Skin of body (tissue), 2 donors: Measurements from ENCODE around the gene MDM2. TPM values are rescaled to one million over a fixed set of nuclear protein-coding genes. Genes with fewer than 3 reads are reported as not detected.

ENCODE experiments used
- DNase-seq: peaks from one replicate; lab custom pipeline; 2025; lab: John Stamatoyannopoulos, UW
- total RNA-seq: library from RNA; depleted of rRNA; stranded (reverse); fragments of >200 nt; gene quantifications from one replicate; pipeline ENCODE4 v1.2.3, GENCODE V29; 2014

MDM2 gene
- total RNA-seq = 65.4 TPM

- peak; percentile 88 for DNase-seq
Measured at GRCh38 chr12:68807576-68808387, at the start of gene MDM2. Gene MDM2, plus strand, starts transcription at chr12:68808177. Its CDS starts 301 bp downstream, at chr12:68808478.

DNA sequence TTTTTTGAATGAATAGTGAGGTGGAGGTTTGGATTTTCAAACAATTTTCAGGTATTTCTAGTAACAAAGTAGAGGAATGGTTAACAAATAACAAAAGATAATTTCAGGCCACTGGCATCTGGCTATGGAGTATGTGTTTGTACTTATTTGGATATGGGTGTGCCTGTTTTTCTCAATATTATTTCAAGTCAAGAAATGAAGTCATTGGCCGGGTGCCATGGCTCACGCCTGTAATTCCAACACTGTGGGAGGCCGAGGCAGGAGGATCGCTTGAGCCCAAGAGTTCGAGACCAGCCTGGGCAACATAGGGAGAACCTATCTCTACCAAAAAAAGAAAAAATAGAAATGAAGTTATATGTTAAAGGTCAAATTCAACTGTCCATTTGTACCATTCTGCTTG lies 48.1 kb upstream of the MDM2 start:
- DNase-seq = no peak

GRCh38 chr12:68760806-68761441 lies 47.1 kb upstream of the MDM2 start:
- no peak for DNase-seq

DNA sequence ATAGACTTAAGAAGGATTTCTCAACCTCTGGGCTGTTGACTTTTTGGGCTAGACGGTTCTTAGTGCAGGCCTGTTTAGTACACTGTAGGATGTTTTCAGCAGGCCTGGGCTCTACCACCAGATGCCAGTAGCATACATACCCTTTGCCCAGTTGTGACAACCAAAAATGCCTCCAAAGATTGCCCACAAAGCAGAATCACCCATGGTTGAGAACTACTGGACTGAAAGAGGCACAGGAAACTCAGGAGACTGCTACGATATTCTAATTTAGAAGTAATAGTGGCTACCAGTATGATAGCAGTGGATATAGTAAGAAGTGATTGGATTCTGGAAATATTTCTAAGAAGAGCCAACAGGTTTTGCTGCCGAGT lies 46.5 kb upstream of the MDM2 start:
- DNase-seq = no peak

DNA sequence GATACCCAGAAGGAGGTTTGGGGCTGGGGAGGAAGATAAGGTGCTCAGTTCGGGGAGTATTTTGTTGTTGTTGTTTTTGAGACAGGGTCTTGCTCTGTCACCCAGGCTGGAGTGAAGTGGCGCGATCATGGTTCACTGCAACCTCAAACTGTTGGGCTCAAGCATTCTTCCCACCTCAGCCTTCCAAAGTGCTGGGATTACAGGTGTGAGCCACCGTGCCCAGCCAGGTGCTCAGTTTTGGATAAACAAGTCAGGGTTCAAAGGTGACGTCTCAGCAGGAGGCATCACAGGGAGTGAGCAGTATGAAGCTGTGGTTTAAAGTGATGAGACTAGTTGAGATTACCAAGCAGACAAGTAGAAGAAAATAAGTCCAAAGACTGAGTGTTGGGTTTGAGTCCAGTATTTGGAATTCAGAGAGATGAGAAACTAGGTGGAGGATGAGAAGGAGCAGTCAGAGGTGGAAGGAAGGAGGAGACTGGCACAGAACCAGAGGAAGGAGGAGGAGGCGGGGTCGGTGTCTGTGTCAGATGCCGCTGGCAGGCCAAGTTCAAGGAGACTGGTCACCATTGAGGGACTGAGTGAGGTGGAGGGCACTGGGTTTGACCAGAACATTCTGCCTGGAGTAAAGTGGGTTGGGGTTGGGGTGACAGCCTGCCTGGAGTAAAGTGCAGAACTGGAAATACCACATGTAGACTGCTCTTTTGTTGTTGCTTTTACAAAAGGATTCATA lies 45.9 kb upstream of the MDM2 start:
- no peak for DNase-seq

DNA sequence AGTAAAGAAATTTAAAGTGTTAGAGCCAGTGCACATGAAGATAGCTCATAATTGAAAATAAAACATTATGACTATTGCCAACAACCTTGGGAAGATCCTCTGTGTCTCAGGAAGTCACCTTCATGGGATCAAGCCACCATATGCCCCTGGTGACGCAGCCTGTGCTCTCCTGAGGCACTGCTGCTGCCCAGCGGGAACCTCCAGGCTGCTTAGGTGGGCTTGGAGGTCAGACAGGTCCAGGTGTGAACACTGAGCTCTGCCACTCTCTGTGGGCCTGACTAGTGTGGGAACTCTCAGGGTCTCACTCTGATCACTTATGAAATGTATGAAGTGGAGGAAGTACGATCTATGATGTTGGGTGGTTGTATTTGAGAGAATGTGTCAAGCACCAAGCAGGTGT lies 45.3 kb upstream of the MDM2 start:
- no peak for DNase-seq

DNA sequence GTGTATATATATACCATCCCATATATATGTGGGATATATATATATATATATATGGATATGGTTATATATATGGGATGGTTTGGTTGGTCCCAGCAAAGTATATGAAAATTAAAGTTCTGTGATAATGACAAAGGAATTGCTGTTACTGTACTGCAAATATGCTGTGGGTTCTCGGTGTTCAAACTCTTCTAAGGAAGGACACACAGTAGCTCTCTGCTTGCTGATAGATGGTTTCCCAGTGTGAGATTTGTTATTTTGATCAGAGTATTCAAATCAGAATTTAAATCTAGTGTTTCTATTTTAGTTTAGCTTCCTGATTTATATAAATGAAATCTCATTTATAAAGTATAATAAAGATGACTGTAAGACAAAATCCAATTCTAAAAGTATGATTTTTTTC lies 42.3 kb upstream of the MDM2 start:
- DNase-seq = no peak

DNA sequence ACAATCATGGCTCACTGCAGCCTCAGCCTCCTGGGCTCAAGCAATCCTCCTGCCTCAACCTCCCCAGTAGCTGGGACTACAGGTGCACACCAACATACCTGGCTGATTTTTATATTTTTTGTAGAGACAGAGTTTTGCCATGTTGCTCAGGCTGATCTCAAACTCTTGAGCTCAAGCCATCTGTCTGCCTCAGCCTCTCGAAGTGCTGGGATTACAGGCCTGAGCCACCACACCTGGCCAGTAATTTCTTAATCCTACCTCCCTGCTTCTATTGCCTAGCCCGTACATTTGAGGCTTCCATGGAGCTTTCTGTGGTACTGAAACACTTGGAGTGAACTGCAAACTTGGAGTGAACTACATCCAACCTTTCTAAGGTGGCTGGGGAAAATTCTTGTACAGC lies 41.3 kb upstream of the MDM2 start:
- DNase-seq = no peak

- no peak for DNase-seq
Measured at GRCh38 chr12:68767191-68767590, 40.8 kb upstream of the MDM2 start.

- peak; percentile 61 for DNase-seq
Measured at GRCh38 chr12:68768431-68768939, 39.5 kb upstream of the MDM2 start.

- DNase-seq = no peak
Measured at GRCh38 chr12:68769941-68770340, 38.0 kb upstream of the MDM2 start.

GRCh38 chr12:68771223-68771925 lies 36.6 kb upstream of the MDM2 start:
- DNase-seq = no peak

DNA sequence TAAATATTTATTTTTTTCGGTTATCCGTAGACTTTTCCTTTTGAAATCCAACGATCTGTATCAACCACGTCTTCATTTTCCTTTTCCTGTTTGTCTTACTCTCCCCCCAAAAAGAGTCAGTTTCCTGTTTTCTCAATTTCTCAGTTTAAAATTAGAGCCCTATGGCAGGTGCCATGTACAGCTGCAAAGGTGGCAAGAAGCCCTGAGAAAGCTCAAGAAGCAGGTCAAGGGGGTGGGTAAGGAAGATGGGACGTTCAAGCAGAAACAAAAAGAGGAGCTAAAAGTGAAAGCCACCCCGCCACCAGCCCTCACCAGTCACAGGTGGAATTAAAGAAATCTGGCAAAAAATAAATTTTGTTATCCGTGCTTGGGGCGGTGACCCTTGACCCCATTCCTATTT lies 35.3 kb upstream of the MDM2 start:
- no peak for DNase-seq

GRCh38 chr12:68773582-68773981 lies 34.4 kb upstream of the MDM2 start:
- no peak for DNase-seq

GRCh38 chr12:68775121-68775630 lies 32.8 kb upstream of the MDM2 start:
- DNase-seq = no peak

GRCh38 chr12:68776976-68777610 lies 30.9 kb upstream of the MDM2 start:
- no peak for DNase-seq

DNA sequence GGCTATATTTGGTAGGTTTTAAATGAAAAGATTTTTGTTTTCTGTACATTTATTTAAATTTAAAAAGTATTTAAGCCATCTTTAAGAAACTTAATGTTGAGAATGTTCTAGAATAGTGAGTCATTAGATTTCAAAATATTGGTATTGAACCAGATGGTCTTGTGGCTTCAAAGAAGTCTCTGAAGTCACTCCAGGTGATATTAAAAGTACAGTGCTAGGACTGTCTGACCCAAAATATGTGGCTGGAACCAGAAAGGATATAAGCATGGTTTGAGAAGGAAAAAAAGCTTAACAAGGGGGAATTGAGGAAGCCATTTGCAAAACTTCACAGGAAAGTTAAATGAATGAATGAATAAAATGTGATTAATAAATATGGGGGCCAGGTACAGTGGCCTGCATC lies 28.7 kb upstream of the MDM2 start:
- no peak for DNase-seq

- DNase-seq = no peak
Measured at GRCh38 chr12:68780731-68781130, 27.2 kb upstream of the MDM2 start.

DNA sequence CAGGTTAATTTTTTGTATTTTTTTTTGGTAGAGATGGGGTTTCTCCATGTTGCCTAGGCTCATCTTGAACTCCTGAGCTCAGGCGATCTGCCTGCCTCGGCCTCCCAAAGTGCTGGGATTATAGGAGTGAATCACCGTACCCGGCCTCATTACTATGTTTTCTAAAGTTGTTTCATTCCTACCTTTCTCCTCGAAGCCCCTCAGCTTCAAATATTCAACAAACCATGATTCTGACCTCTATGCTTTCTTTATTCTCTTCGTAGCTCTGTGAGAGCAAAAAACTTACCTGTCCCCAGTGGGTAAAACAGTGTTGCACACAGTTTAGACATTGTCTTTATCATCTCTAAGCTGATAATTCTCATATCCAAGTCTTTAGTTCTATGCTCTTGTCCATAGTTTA lies 26.2 kb upstream of the MDM2 start:
- DNase-seq = no peak

- DNase-seq = no peak
Measured at GRCh38 chr12:68784015-68784414, 24.0 kb upstream of the MDM2 start.

- no peak for DNase-seq
Measured at GRCh38 chr12:68785358-68785757, 22.6 kb upstream of the MDM2 start.
